G401 (cell line): ENCODE results near the gene PLG. TPM values are rescaled to one million over a fixed set of nuclear protein-coding genes. Genes with fewer than 3 reads are reported as not detected.
"Not testable (repeated sequence)": the region's sequence is repeated elsewhere in the genome, so short reads cannot be mapped to it uniquely, and the experiment has no call there.

Source experiments
- DNase-seq: peaks from one replicate; pipeline ENCODE4 v3.0.0-alpha.2; 2015; ENCODE audit warnings: low spot score
- in situ Hi-C: cut with HindIII; loops from 2 replicates; pipeline ENCODE4 v1.10.0; 2016; ENCODE audit warnings: low sequenced_read_pairs, mixed read lengths
- total RNA-seq: library from RNA; depleted of rRNA; stranded (reverse); fragments of >200 nt; shearing (Covaris generic); gene quantifications from 2 replicates; pipeline ENCODE4 v1.2.3, GENCODE V29; 2014; rRNA removed

Gene PLG
- total RNA-seq, 1 experiment from 2014 or later = not detected

DNA sequence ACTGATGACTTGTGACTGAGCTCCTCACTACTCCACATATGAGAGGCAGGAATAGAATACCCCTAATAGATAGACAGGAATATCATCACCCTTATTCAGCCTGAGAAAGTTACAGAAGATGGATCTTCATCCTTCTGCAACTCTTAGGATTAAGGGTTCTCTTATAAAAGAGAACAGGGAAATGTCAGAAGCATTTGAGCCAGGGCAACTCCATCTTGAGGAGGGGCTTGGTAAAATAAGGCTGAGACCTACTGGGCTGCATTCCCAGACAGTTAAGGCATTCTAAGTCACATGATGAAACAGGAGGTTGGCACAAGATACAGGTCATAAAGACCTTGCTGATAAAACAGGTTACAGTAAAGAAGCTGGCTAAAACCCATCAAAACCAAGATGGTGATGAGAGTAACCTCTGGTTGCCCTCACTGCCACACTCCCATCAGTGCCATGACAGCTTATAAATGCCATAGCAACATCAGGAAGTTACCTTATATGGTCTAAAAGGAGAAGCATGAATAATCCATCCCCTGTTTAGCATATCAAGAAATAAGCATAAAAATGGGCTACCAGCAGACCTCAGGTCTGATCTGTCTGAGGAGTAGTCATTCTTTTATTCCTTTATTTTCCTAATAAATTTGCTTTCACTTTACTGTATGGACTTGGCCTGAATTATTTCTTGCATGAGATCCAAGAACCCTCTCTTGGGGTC is 97.9 kb downstream of the PLG start:
- in situ Hi-C loops = no loop called here
- DNase-seq = no peak

DNA sequence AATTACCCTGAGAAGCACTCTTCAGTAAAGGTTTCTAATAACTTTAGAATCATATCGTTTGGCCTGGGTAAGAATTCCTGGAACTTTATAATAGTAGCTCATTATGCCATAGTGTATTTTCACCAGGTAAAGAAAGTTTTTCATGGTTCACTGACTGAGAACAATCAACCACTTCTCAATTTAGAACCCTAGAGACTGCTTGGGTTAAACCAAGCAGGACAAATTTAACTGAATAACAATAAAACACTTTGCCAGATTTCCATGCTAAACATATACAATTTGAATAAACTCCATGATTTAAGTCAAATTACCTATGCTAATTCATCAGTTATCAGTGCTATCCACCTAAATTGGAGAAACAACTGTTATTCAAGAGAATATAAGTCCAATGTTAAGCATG is 99.4 kb downstream of the PLG start:
- in situ Hi-C loops = no loop called here
- DNase-seq = no peak

DNA sequence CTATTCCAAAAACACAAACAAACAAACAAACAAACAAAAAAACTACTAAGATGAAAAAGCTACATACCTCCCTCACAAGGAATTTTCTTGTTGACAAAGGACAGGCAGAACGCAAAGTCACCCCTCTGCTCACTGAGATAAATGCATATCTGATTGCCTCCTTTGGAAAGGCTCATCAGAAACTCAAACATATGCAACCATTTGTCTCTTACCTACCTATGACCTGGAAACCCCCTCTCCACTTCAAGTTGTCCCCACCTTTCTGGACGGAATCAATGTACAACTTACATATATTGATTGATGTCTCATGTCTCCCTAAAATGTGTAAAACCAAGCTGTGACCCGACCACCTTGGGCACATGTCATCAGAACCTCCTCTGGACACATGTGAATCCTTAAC is 100.0 kb downstream of the PLG start:
- in situ Hi-C loops, DNase-seq: not testable (repeated sequence)

Other genes with a start within 250 kb of the PLG start
- not detected in 2 replicates for gene LPA, start 38.0 kb upstream of the PLG start, total RNA-seq